NOMO-1 treated with dmso at 0.1 percent for 144 hours (cell line): ENCODE data around the gene PPP2R5C.

Experiments used
- DNase-seq: peaks from one replicate; lab custom pipeline; 2025; ENCODE audit not compliant: unreplicated experiment; lab: John Stamatoyannopoulos, UW

Gene PPP2R5C

GRCh38 chr14:101882141-101882935 lies 120.8 kb downstream of the PPP2R5C start:
- DNase-seq: no peak

- DNase-seq: no peak
Measured at GRCh38 chr14:101884089-101884933, 122.8 kb downstream of the PPP2R5C start.

- no peak for DNase-seq
Measured at GRCh38 chr14:101884934-101885576, 123.5 kb downstream of the PPP2R5C start.

- no peak for DNase-seq
Measured at GRCh38 chr14:101887219-101887618, 125.7 kb downstream of the PPP2R5C start.

GRCh38 chr14:101888182-101888581 lies 126.7 kb downstream of the PPP2R5C start:
- no peak for DNase-seq

- no peak for DNase-seq
Measured at GRCh38 chr14:101889366-101889765, 127.9 kb downstream of the PPP2R5C start.

GRCh38 chr14:101889898-101890297 lies 128.4 kb downstream of the PPP2R5C start:
- DNase-seq: no peak

GRCh38 chr14:101891471-101891870 lies 130.0 kb downstream of the PPP2R5C start:
- DNase-seq: no peak

GRCh38 chr14:101893759-101894158 lies 132.2 kb downstream of the PPP2R5C start:
- no peak for DNase-seq

- DNase-seq: no peak
Measured at GRCh38 chr14:101894365-101895081, 133.0 kb downstream of the PPP2R5C start.

- no peak for DNase-seq
Measured at GRCh38 chr14:101895256-101895655, 133.7 kb downstream of the PPP2R5C start.

- no peak for DNase-seq
Measured at GRCh38 chr14:101897326-101897725, 135.8 kb downstream of the PPP2R5C start.

- no peak for DNase-seq
Measured at GRCh38 chr14:101898416-101898815, 136.9 kb downstream of the PPP2R5C start.

GRCh38 chr14:101899263-101899662 lies 137.8 kb downstream of the PPP2R5C start:
- no peak for DNase-seq

GRCh38 chr14:101900253-101900652 lies 138.7 kb downstream of the PPP2R5C start:
- DNase-seq: no peak

- DNase-seq: no peak
Measured at GRCh38 chr14:101903111-101903561, 141.6 kb downstream of the PPP2R5C start.

- no peak for DNase-seq
Measured at GRCh38 chr14:101905614-101906013, 144.1 kb downstream of the PPP2R5C start.

GRCh38 chr14:101906645-101907044 lies 145.1 kb downstream of the PPP2R5C start:
- DNase-seq: no peak

- DNase-seq: no peak
Measured at GRCh38 chr14:101907619-101908018, 146.1 kb downstream of the PPP2R5C start.

- DNase-seq: no peak
Measured at GRCh38 chr14:101908795-101909194, 147.3 kb downstream of the PPP2R5C start.
